HepG2 (cell line): ENCODE data around the gene PTH1R. TPM values are rescaled to one million over a fixed set of nuclear protein-coding genes. Genes with fewer than 3 reads are reported as not detected.

ENCODE experiments used
- BRCA1 ChIP-seq: sonication (generic); formaldehyde crosslinking; IDR thresholded peaks from 2 replicates; pipeline ENCODE4 v1.4.0; 2020; ENCODE audit warnings: missing genetic modification reagents
- EP300 ChIP-seq, 3 experiments: sonication (generic) in 1 of 3; formaldehyde crosslinking in 1 of 3; IDR thresholded peaks; 2 replicates each; pipeline versions ENCODE4 v1.5.1 to v1.6.1; 2011 to 2020; ENCODE audit warnings: low read depth in 2 of 3, low read length in 2 of 3, borderline replicate concordance in 1 of 3, improper control_type of control experiment in 1 of 3, mild to moderate bottlenecking in 1 of 3, missing genetic modification reagents in 1 of 3, moderate library complexity in 1 of 3
- MAFG ChIP-seq: sonication (generic); formaldehyde crosslinking; IDR thresholded peaks from 2 replicates; pipeline ENCODE4 v1.5.1; 2020; ENCODE audit warnings: mild to moderate bottlenecking, missing genetic modification reagents
- NBN ChIP-seq: fragments of 450-650 bp; conservative IDR thresholded peaks from 2 replicates; pipeline ENCODE4 v1.6.1; 2017
- RARG ChIP-seq: sonication (generic); formaldehyde crosslinking; IDR thresholded peaks from 2 replicates; pipeline ENCODE4 v1.4.0; 2020; ENCODE audit warnings: low read depth, mild to moderate bottlenecking, missing genetic modification reagents
- TBP ChIP-seq: sonication (generic); formaldehyde crosslinking; IDR thresholded peaks from 2 replicates; pipeline ENCODE4 v1.5.0; 2020; ENCODE audit warnings: missing genetic modification reagents
- TCF7L2 ChIP-seq: IDR thresholded peaks from 2 replicates; pipeline ENCODE4 v1.6.1; 2011; ENCODE audit warnings: mild to moderate bottlenecking, low read depth, low read length, moderate library complexity
- ZKSCAN5 ChIP-seq: sonication (generic); formaldehyde crosslinking; IDR thresholded peaks from 2 replicates; pipeline ENCODE4 v1.5.1; 2020; ENCODE audit warnings: mild to moderate bottlenecking, missing genetic modification reagents
- ZSCAN22 ChIP-seq: sonication (generic); formaldehyde crosslinking; IDR thresholded peaks from 2 replicates; pipeline ENCODE4 v1.4.0; 2020; ENCODE audit warnings: mild to moderate bottlenecking, missing genetic modification reagents
- polyA plus RNA-seq, 8 experiments: library from polyadenylated mRNA; depleted of rRNA in 3 of 8; stranded (reverse) in 7 of 8; unstranded in 1 of 8; fragments of >200 nt; fragmentation: Illumina TruSeq in 4 of 8; extraction: Trizol in 4 of 8; gene quantifications; 2 replicates each; pipeline versions ENCODE4 v1.2.1 to v1.2.3, GENCODE V29; 2011 to 2016; ENCODE audit warnings: low read depth in 4 of 8, missing spikeins in 1 of 8, mixed read lengths in 1 of 8; ENCODE audit not compliant: insufficient read depth in 1 of 8
- total RNA-seq, 5 experiments: library from RNA; depleted of rRNA; stranded (reverse); fragments of >200 nt; fragmentation: Illumina TruSeq; extraction: Trizol; gene quantifications; 2 replicates each; pipeline ENCODE4 v1.2.3, GENCODE V29; 2016; ENCODE audit warnings: low read depth in 1 of 5
- TF ChIP-seq, protein P1 (sequence below): sonication (generic); formaldehyde crosslinking; IDR thresholded peaks from 2 replicates; pipeline ENCODE4 v1.8.0; 2023; ENCODE audit warnings: mild to moderate bottlenecking, missing genetic modification reagents
- TF ChIP-seq, protein P2 (sequence below): sonication (generic); formaldehyde crosslinking; IDR thresholded peaks from 2 replicates; pipeline ENCODE4 v1.4.0; 2020; ENCODE audit warnings: missing genetic modification reagents, borderline replicate concordance
- TF ChIP-seq, protein P3 (sequence below): sonication (generic); formaldehyde crosslinking; IDR thresholded peaks from 2 replicates; pipeline ENCODE4 v1.9.0; 2022; ENCODE audit warnings: low read depth, missing genetic modification reagents
- TF ChIP-seq, protein P4 (sequence below): sonication (generic); formaldehyde crosslinking; IDR thresholded peaks from 2 replicates; pipeline ENCODE4 v1.4.0; 2020; ENCODE audit warnings: missing genetic modification reagents, borderline replicate concordance
- TF ChIP-seq, protein P5 (sequence below): sonication (generic); formaldehyde crosslinking; IDR thresholded peaks from 2 replicates; pipeline ENCODE4 v1.5.0; 2020; ENCODE audit warnings: missing genetic modification reagents
- TF ChIP-seq, protein P6 (sequence below): fragments of 450-650 bp; IDR thresholded peaks from 2 replicates; pipeline ENCODE4 v1.6.1; 2017

The PTH1R gene
- total and polyA plus RNA-seq, 2 of the 13 experiments (the other 11 are each of a cell fraction or from before 2014, with no cell fraction given) = not detected

DNA sequence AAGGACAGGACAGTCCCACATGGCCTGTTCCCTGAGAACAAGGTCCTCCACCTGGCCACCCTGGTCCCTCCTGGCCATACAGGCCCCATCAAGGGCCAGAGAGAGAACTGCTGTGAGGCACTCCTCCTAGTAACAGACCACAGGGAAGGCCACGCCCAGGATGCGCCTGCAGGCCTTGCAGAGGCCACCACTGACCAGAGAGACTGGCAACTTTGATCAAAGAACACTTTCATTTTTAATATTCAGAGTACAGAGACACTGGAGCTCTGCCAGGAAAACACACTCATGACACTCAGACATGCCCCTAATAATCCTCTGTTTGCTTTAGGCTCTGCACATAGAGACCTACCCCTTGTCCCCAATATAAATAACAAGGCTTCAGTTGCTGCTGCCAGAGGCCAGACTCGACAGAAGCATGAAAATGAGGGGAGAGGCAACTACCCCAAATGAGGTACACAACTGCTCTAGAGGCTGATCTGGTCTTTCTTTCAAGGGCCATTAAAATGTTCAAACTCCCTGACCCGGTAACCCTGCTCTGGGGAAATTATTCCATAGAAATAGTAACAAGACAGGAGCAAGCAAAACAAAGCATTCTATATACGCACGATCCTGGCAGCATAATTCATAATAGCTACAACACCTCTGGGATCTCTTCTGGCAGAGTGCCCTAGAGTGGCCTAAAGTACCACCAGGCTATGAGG lies 54.3 kb downstream of the PTH1R start (continued):
- TF ChIP-seq, protein P1, sequence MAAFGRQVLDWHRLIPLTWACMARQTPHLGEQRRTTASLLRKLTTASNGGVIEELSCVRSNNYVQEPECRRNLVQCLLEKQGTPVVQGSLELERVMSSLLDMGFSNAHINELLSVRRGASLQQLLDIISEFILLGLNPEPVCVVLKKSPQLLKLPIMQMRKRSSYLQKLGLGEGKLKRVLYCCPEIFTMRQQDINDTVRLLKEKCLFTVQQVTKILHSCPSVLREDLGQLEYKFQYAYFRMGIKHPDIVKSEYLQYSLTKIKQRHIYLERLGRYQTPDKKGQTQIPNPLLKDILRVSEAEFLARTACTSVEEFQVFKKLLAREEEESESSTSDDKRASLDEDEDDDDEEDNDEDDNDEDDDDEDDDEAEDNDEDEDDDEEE = no peak
- TF ChIP-seq, protein P2, sequence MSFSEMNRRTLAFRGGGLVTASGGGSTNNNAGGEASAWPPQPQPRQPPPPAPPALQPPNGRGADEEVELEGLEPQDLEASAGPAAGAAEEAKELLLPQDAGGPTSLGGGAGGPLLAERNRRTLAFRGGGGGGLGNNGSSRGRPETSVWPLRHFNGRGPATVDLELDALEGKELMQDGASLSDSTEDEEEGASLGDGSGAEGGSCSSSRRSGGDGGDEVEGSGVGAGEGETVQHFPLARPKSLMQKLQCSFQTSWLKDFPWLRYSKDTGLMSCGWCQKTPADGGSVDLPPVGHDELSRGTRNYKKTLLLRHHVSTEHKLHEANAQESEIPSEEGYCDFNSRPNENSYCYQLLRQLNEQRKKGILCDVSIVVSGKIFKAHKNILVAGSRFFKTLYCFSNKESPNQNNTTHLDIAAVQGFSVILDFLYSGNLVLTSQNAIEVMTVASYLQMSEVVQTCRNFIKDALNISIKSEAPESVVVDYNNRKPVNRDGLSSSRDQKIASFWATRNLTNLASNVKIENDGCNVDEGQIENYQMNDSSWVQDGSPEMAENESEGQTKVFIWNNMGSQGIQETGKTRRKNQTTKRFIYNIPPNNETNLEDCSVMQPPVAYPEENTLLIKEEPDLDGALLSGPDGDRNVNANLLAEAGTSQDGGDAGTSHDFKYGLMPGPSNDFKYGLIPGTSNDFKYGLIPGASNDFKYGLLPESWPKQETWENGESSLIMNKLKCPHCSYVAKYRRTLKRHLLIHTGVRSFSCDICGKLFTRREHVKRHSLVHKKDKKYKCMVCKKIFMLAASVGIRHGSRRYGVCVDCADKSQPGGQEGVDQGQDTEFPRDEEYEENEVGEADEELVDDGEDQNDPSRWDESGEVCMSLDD (CRISPR knock-in tag) = 0 out of 2 replicates have a peak, but pooled peaks have one; percentile 26
- TF ChIP-seq, protein P3, sequence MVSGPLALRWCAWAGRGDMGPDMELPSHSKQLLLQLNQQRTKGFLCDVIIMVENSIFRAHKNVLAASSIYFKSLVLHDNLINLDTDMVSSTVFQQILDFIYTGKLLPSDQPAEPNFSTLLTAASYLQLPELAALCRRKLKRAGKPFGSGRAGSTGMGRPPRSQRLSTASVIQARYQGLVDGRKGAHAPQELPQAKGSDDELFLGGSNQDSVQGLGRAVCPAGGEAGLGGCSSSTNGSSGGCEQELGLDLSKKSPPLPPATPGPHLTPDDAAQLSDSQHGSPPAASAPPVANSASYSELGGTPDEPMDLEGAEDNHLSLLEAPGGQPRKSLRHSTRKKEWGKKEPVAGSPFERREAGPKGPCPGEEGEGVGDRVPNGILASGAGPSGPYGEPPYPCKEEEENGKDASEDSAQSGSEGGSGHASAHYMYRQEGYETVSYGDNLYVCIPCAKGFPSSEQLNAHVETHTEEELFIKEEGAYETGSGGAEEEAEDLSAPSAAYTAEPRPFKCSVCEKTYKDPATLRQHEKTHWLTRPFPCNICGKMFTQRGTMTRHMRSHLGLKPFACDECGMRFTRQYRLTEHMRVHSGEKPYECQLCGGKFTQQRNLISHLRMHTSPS (CRISPR knock-in tag) = no peak
- TF ChIP-seq RARG (CRISPR knock-in tag) (no peak), TCF7L2 (no peak), ZKSCAN5 (CRISPR knock-in tag) (no peak), ZSCAN22 (no peak), NBN (no peak), MAFG (CRISPR knock-in tag) (no peak), TBP (CRISPR knock-in tag) (no peak), BRCA1 (CRISPR knock-in tag) (no peak), EP300 (IDR thresholded peaks at IDR 0.05; ENCODE audit: low read depth in 2 of 2, low read length in 2 of 2) (no peak), EP300 (CRISPR knock-in tag; IDR thresholded peaks at IDR 0.05; ENCODE audit: borderline replicate concordance) (no peak)
- TF ChIP-seq, protein P4, sequence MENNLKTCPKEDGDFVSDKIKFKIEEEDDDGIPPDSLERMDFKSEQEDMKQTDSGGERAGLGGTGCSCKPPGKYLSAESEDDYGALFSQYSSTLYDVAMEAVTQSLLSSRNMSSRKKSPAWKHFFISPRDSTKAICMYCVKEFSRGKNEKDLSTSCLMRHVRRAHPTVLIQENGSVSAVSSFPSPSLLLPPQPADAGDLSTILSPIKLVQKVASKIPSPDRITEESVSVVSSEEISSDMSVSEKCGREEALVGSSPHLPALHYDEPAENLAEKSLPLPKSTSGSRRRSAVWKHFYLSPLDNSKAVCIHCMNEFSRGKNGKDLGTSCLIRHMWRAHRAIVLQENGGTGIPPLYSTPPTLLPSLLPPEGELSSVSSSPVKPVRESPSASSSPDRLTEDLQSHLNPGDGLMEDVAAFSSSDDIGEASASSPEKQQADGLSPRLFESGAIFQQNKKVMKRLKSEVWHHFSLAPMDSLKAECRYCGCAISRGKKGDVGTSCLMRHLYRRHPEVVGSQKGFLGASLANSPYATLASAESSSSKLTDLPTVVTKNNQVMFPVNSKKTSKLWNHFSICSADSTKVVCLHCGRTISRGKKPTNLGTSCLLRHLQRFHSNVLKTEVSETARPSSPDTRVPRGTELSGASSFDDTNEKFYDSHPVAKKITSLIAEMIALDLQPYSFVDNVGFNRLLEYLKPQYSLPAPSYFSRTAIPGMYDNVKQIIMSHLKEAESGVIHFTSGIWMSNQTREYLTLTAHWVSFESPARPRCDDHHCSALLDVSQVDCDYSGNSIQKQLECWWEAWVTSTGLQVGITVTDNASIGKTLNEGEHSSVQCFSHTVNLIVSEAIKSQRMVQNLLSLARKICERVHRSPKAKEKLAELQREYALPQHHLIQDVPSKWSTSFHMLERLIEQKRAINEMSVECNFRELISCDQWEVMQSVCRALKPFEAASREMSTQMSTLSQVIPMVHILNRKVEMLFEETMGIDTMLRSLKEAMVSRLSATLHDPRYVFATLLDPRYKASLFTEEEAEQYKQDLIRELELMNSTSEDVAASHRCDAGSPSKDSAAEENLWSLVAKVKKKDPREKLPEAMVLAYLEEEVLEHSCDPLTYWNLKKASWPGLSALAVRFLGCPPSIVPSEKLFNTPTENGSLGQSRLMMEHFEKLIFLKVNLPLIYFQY (CRISPR knock-in tag) = no peak
- TF ChIP-seq, protein P5, sequence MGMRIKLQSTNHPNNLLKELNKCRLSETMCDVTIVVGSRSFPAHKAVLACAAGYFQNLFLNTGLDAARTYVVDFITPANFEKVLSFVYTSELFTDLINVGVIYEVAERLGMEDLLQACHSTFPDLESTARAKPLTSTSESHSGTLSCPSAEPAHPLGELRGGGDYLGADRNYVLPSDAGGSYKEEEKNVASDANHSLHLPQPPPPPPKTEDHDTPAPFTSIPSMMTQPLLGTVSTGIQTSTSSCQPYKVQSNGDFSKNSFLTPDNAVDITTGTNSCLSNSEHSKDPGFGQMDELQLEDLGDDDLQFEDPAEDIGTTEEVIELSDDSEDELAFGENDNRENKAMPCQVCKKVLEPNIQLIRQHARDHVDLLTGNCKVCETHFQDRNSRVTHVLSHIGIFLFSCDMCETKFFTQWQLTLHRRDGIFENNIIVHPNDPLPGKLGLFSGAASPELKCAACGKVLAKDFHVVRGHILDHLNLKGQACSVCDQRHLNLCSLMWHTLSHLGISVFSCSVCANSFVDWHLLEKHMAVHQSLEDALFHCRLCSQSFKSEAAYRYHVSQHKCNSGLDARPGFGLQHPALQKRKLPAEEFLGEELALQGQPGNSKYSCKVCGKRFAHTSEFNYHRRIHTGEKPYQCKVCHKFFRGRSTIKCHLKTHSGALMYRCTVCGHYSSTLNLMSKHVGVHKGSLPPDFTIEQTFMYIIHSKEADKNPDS (CRISPR knock-in tag) = no peak
- TF ChIP-seq, protein P6, sequence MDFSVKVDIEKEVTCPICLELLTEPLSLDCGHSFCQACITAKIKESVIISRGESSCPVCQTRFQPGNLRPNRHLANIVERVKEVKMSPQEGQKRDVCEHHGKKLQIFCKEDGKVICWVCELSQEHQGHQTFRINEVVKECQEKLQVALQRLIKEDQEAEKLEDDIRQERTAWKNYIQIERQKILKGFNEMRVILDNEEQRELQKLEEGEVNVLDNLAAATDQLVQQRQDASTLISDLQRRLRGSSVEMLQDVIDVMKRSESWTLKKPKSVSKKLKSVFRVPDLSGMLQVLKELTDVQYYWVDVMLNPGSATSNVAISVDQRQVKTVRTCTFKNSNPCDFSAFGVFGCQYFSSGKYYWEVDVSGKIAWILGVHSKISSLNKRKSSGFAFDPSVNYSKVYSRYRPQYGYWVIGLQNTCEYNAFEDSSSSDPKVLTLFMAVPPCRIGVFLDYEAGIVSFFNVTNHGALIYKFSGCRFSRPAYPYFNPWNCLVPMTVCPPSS = no peak
